ENCODE results near the gene SEPTIN14. TPM values are rescaled to one million over a fixed set of nuclear protein-coding genes. Genes with fewer than 3 reads are reported as not detected.
"Not testable (repeated sequence)": the region's sequence is repeated elsewhere in the genome, so short reads cannot be mapped to it uniquely, and the experiment has no call there.

The SEPTIN14 gene
- total RNA-seq (2021; ENCODE audit: unreplicated experiment) (not detected), Bru-seq, nascent RNA (not detected), BruChase-seq, experiment 1, labeled RNA remaining after a 6-hour chase (percentile 2 among the genes with signal in this experiment), BruChase-seq, experiment 2, labeled RNA remaining after a 2-hour chase (percentile 1 among the genes with signal in this experiment)
- polyA plus RNA-seq (2012) = not detected in 2 replicates
- long read RNA-seq = 0 reads

GRCh38 chr7:55862652-55863051, at the start of gene SEPTIN14:
Gene SEPTIN14, minus strand, starts transcription at chr7:55862752. Its CDS starts 756 bp downstream, at chr7:55861996.
- H2AFZ ChIP-seq (ENCODE audit: low read depth, low read length, poor library complexity, severe bottlenecking); H3K9me2 ChIP-seq (ENCODE audit: insufficient read depth); BruUV-seq (replicated peaks); CTCF ChIA-PET; DNase-seq (ENCODE audit: low read depth, low spot score); H4K20me1 ChIP-seq (ENCODE audit: insufficient read depth); H3K4me2 ChIP-seq (ENCODE audit: low read length); H3K36me3 ChIP-seq (ENCODE audit: control insufficient read depth in 1 of 2, insufficient read depth in 2 of 2, low read length in 2 of 2); H3K4me3 ChIP-seq (replicated peaks in 1 of 2; ENCODE audit: low read depth in 1 of 2, low read length in 2 of 2); POLR2A ChIA-PET; intact Hi-C loops (cut with micrococcal nuclease); RAD21 ChIA-PET (ENCODE audit: low non-redundant PET in 1 of 2, low total read pairs in 2 of 2, uncharacterized antibody in 2 of 2, unreplicated experiment in 2 of 2); H3K79me2 ChIP-seq (ENCODE audit: insufficient read depth, low read length); H3K27ac ChIP-seq (ENCODE audit: low read depth, low read length); H3K4me1 ChIP-seq (ENCODE audit: control insufficient read depth in 1 of 2, insufficient read depth in 2 of 2, low read length in 2 of 2); ATAC-seq; H3K9ac ChIP-seq (ENCODE audit: low read length); H3K9me3 ChIP-seq (ENCODE audit: control insufficient read depth in 1 of 2, insufficient read depth in 1 of 2, low read depth in 1 of 2, low read length in 2 of 2); H3K27me3 ChIP-seq (ENCODE audit: insufficient read depth, low read length): not testable (repeated sequence)

GRCh38 chr7:55903985-55904759, 41.6 kb upstream of the SEPTIN14 start:
- H3K27ac ChIP-seq (ENCODE audit: low read depth, low read length) = no peak overlapping the region
- no peak overlapping the region for H2AFZ ChIP-seq (ENCODE audit: low read depth, low read length, poor library complexity, severe bottlenecking)
- ATAC-seq (no peak), DNase-seq (ENCODE audit: low read depth, low spot score) (no peak)
- no peaks in the 10 kb centered on the region for H3K9me2 ChIP-seq (ENCODE audit: insufficient read depth)
- no peaks in the 10 kb centered on the region for H3K79me2 ChIP-seq (ENCODE audit: insufficient read depth, low read length)
- ChIA-PET CTCF (no interaction called here), POLR2A (no interaction called here), RAD21 (ENCODE audit: low non-redundant PET in 1 of 2, low total read pairs in 2 of 2, uncharacterized antibody in 2 of 2, unreplicated experiment in 2 of 2) (no interaction called here)
- H3K9ac ChIP-seq (ENCODE audit: low read length) = no peak overlapping the region
- H3K4me1 ChIP-seq (ENCODE audit: control insufficient read depth in 1 of 2, insufficient read depth in 2 of 2, low read length in 2 of 2) = no peaks in the 10 kb centered on the region
- no peaks in the 10 kb centered on the region for H3K9me3 ChIP-seq (ENCODE audit: control insufficient read depth in 1 of 2, insufficient read depth in 1 of 2, low read depth in 1 of 2, low read length in 2 of 2)
- no peaks in the 10 kb centered on the region for H4K20me1 ChIP-seq (ENCODE audit: insufficient read depth)
- H3K36me3 ChIP-seq (ENCODE audit: control insufficient read depth in 1 of 2, insufficient read depth in 2 of 2, low read length in 2 of 2) = no peaks in the 10 kb centered on the region
- no peak overlapping the region for H3K4me2 ChIP-seq (ENCODE audit: low read length)
- intact Hi-C loops (cut with micrococcal nuclease) = no loop called here
- H3K4me3 ChIP-seq (replicated peaks in 1 of 2; ENCODE audit: low read depth in 1 of 2, low read length in 2 of 2) = no peak overlapping the region
- no peak for TF ChIP-seq RAD21 (IDR thresholded peaks at IDR 0.05; ENCODE audit: low read depth)
- no peak for TF ChIP-seq ELF1 (IDR thresholded peaks at IDR 0.05; ENCODE audit: borderline replicate concordance, low read depth)
- no peak for TF ChIP-seq CEBPB (IDR thresholded peaks at IDR 0.05; ENCODE audit: low read depth)
- no peak for TF ChIP-seq ATF3 (IDR thresholded peaks at IDR 0.05)
- no peak for TF ChIP-seq ZFX (IDR thresholded peaks at IDR 0.05)
- TF ChIP-seq POLR2AphosphoS5 (IDR thresholded peaks at IDR 0.05; ENCODE audit: low read depth, low read length) = no peak
- TF ChIP-seq SP1 (IDR thresholded peaks at IDR 0.05; ENCODE audit: low read depth) = no peak
- TF ChIP-seq EZH2phosphoT487 (IDR thresholded peaks at IDR 0.05; ENCODE audit: borderline replicate concordance) = no peak
- TF ChIP-seq ZNF274 (IDR thresholded peaks at IDR 0.05; ENCODE audit: low read depth, low read length) = no peak
- BruUV-seq (replicated peaks) = no TSS peak
- H3K27me3 ChIP-seq (ENCODE audit: insufficient read depth, low read length) = no peaks in the 10 kb centered on the region

- H3K9me3 ChIP-seq (ENCODE audit: control insufficient read depth in 1 of 2, insufficient read depth in 1 of 2, low read depth in 1 of 2, low read length in 2 of 2); ATAC-seq; H3K27ac ChIP-seq (ENCODE audit: low read depth, low read length); RAD21 ChIA-PET (ENCODE audit: low non-redundant PET in 1 of 2, low total read pairs in 2 of 2, uncharacterized antibody in 2 of 2, unreplicated experiment in 2 of 2); intact Hi-C loops (cut with micrococcal nuclease); H3K4me2 ChIP-seq (ENCODE audit: low read length); H3K4me1 ChIP-seq (ENCODE audit: control insufficient read depth in 1 of 2, insufficient read depth in 2 of 2, low read length in 2 of 2); H3K79me2 ChIP-seq (ENCODE audit: insufficient read depth, low read length); H3K9ac ChIP-seq (ENCODE audit: low read length); H3K9me2 ChIP-seq (ENCODE audit: insufficient read depth); POLR2A ChIA-PET; H3K36me3 ChIP-seq (ENCODE audit: control insufficient read depth in 1 of 2, insufficient read depth in 2 of 2, low read length in 2 of 2); H2AFZ ChIP-seq (ENCODE audit: low read depth, low read length, poor library complexity, severe bottlenecking); H3K4me3 ChIP-seq (replicated peaks in 1 of 2; ENCODE audit: low read depth in 1 of 2, low read length in 2 of 2); CTCF ChIA-PET; DNase-seq (ENCODE audit: low read depth, low spot score); H3K27me3 ChIP-seq (ENCODE audit: insufficient read depth, low read length); H4K20me1 ChIP-seq (ENCODE audit: insufficient read depth); BruUV-seq (replicated peaks): not testable (repeated sequence)
Observed at GRCh38 chr7:55901059-55901458, 38.5 kb upstream of the SEPTIN14 start.
